HepG2 (cell line): Measurements from ENCODE around the gene MXD3. TPM values are rescaled to one million over a fixed set of nuclear protein-coding genes. Genes with fewer than 3 reads are reported as not detected.

Source experiments
- ATF1 ChIP-seq: IDR thresholded peaks from 2 replicates; pipeline ENCODE4 v1.6.1; 2016; ENCODE audit warnings: mild to moderate bottlenecking, control low read depth
- ATRX ChIP-seq: sonication (generic); formaldehyde crosslinking; IDR thresholded peaks from 2 replicates; pipeline ENCODE4 v1.4.0; 2020; ENCODE audit warnings: missing genetic modification reagents, borderline replicate concordance
- ELF3 ChIP-seq: IDR thresholded peaks from 2 replicates; pipeline ENCODE4 v1.6.1; 2016; ENCODE audit warnings: missing genetic modification reagents, missing compliant biosample characterization
- ESRRA ChIP-seq: sonication (generic); formaldehyde crosslinking; IDR thresholded peaks from 2 replicates; pipeline ENCODE4 v1.5.1; 2020; ENCODE audit warnings: mild to moderate bottlenecking, low read depth, missing genetic modification reagents
- HES4 ChIP-seq: sonication (generic); formaldehyde crosslinking; IDR thresholded peaks from 2 replicates; pipeline ENCODE4 v1.9.0; 2021; ENCODE audit warnings: mild to moderate bottlenecking, missing genetic modification reagents, borderline replicate concordance
- KDM5B ChIP-seq: sonication (generic); formaldehyde crosslinking; IDR thresholded peaks from 2 replicates; pipeline ENCODE4 v1.4.0; 2020; ENCODE audit warnings: missing genetic modification reagents, mild to moderate bottlenecking, borderline replicate concordance
- MAF1 ChIP-seq: sonication (generic); formaldehyde crosslinking; IDR thresholded peaks from 2 replicates; pipeline ENCODE4 v1.5.0; 2020; ENCODE audit warnings: missing genetic modification reagents, borderline replicate concordance
- MIER3 ChIP-seq: IDR thresholded peaks from 2 replicates; pipeline ENCODE4 v1.6.1; 2016; ENCODE audit warnings: missing compliant biosample characterization, borderline replicate concordance
- NR2F1 ChIP-seq, 2 experiments: fragments of 450-650 bp in 1 of 2; formaldehyde crosslinking in 1 of 2; IDR thresholded peaks; 2 replicates each; pipeline versions ENCODE4 v1.5.0 to v1.6.1; 2016 to 2020; ENCODE audit warnings: mild to moderate bottlenecking in 1 of 2, missing compliant biosample characterization in 1 of 2, missing genetic modification reagents in 1 of 2, moderate library complexity in 1 of 2
- RBM22 ChIP-seq: fragments of 200-400 bp; formaldehyde crosslinking; optimal IDR thresholded peaks from 2 replicates; pipeline ENCODE3; 2017; ENCODE audit warnings: mild to moderate bottlenecking, low read length, moderate library complexity
- RXRB ChIP-seq: IDR thresholded peaks from 2 replicates; pipeline ENCODE4 v1.6.1; 2016; ENCODE audit warnings: borderline replicate concordance, missing genetic modification reagents, missing compliant biosample characterization
- SRSF9 ChIP-seq: fragments of 200-400 bp; formaldehyde crosslinking; IDR thresholded peaks from 2 replicates; pipeline ENCODE4 v1.6.1; 2018; ENCODE audit warnings: borderline replicate concordance, mild to moderate bottlenecking, low read depth, low read length; ENCODE audit not compliant: insufficient read depth, poor library complexity, severe bottlenecking
- ZNF282 ChIP-seq: fragments of 450-650 bp; IDR thresholded peaks from 2 replicates; pipeline ENCODE4 v1.6.1; 2018; ENCODE audit not compliant: partially characterized antibody
- ZNF572 ChIP-seq: sonication (generic); formaldehyde crosslinking; IDR thresholded peaks from 2 replicates; pipeline ENCODE4 v1.5.1; 2020; ENCODE audit warnings: mild to moderate bottlenecking, missing genetic modification reagents
- ZNF775 ChIP-seq: sonication (generic); formaldehyde crosslinking; IDR thresholded peaks from 2 replicates; pipeline ENCODE4 v1.4.0; 2020; ENCODE audit warnings: missing genetic modification reagents, mild to moderate bottlenecking, moderate library complexity, borderline replicate concordance
- polyA plus RNA-seq, 8 experiments: library from polyadenylated mRNA; depleted of rRNA in 3 of 8; stranded (reverse) in 7 of 8; unstranded in 1 of 8; fragments of >200 nt; fragmentation: Illumina TruSeq in 4 of 8; extraction: Trizol in 4 of 8; gene quantifications; 2 replicates each; pipeline versions ENCODE4 v1.2.1 to v1.2.3, GENCODE V29; 2011 to 2016; ENCODE audit warnings: low read depth in 4 of 8, missing spikeins in 1 of 8, mixed read lengths in 1 of 8; ENCODE audit not compliant: insufficient read depth in 1 of 8
- total RNA-seq, 5 experiments: library from RNA; depleted of rRNA; stranded (reverse); fragments of >200 nt; fragmentation: Illumina TruSeq; extraction: Trizol; gene quantifications; 2 replicates each; pipeline ENCODE4 v1.2.3, GENCODE V29; 2016; ENCODE audit warnings: low read depth in 1 of 5
- TF ChIP-seq, protein P1 (sequence below): sonication (generic); formaldehyde crosslinking; IDR thresholded peaks from 2 replicates; pipeline ENCODE4 v1.9.0; 2021; ENCODE audit warnings: missing genetic modification reagents, mild to moderate bottlenecking, borderline replicate concordance
- TF ChIP-seq, protein P2 (sequence below): IDR thresholded peaks from 2 replicates; pipeline ENCODE4 v1.6.1; 2016; ENCODE audit warnings: low read depth, control low read depth
- TF ChIP-seq, protein P3 (sequence below): sonication (generic); formaldehyde crosslinking; IDR thresholded peaks from 2 replicates; pipeline ENCODE4 v1.4.0; 2020; ENCODE audit warnings: mild to moderate bottlenecking, missing genetic modification reagents
- TF ChIP-seq, protein P4 (sequence below): sonication (generic); formaldehyde crosslinking; IDR thresholded peaks from 2 replicates; pipeline ENCODE4 v1.8.0; 2022; ENCODE audit warnings: mild to moderate bottlenecking, missing genetic modification reagents, moderate library complexity
- TF ChIP-seq, protein P5 (sequence below): sonication (generic); formaldehyde crosslinking; IDR thresholded peaks from 2 replicates; pipeline ENCODE4 v1.9.0; 2022; ENCODE audit warnings: missing genetic modification reagents, mild to moderate bottlenecking, borderline replicate concordance

Gene MXD3
- total and polyA plus RNA-seq, 2 of the 13 experiments (the other 11 are each of a cell fraction or from before 2014, with no cell fraction given): 10.5 to 12.8 TPM

DNA sequence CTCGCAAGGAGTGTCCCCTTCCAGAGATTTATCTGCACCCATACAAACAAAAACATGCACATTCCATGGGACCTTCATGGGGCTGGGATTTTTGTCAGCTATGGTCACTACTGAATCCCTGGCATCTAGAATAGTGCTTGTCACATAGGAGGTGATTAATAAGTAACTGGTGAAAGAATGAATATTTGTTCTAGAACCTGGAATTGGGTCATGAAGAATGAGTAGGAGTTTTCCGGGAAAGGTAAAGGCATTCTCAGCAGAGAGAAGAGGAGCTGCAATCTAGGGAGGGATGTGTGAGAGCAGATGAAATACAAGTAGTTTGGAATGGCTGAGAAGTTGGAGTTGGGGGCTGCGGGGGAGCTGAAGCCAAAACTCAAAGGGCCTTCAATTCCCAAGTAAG lies 42.6 kb upstream of the MXD3 start (continued):
- TF ChIP-seq ZNF775 (no peak), RXRB (peak; percentile 40; the same call in 1 of the 2 replicates), SRSF9 (no peak), NR2F1 (CRISPR knock-in tag; IDR thresholded peaks at IDR 0.05) (no peak), KDM5B (no peak), ZNF282 (no peak), HES4 (CRISPR knock-in tag) (no peak), ZNF572 (CRISPR knock-in tag) (no peak), ATRX (CRISPR knock-in tag) (no peak), MAF1 (no peak), ELF3 (peak; percentile 48), ATF1 (CRISPR knock-in tag) (no peak), RBM22 (no peak), MIER3 (no peak), ESRRA (no peak)
- TF ChIP-seq, protein P1, sequence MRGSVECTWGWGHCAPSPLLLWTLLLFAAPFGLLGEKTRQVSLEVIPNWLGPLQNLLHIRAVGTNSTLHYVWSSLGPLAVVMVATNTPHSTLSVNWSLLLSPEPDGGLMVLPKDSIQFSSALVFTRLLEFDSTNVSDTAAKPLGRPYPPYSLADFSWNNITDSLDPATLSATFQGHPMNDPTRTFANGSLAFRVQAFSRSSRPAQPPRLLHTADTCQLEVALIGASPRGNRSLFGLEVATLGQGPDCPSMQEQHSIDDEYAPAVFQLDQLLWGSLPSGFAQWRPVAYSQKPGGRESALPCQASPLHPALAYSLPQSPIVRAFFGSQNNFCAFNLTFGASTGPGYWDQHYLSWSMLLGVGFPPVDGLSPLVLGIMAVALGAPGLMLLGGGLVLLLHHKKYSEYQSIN (CRISPR knock-in tag): no peak
- TF ChIP-seq, protein P2, sequence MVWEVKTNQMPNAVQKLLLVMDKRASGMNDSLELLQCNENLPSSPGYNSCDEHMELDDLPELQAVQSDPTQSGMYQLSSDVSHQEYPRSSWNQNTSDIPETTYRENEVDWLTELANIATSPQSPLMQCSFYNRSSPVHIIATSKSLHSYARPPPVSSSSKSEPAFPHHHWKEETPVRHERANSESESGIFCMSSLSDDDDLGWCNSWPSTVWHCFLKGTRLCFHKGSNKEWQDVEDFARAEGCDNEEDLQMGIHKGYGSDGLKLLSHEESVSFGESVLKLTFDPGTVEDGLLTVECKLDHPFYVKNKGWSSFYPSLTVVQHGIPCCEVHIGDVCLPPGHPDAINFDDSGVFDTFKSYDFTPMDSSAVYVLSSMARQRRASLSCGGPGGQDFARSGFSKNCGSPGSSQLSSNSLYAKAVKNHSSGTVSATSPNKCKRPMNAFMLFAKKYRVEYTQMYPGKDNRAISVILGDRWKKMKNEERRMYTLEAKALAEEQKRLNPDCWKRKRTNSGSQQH (CRISPR knock-in tag): no peak
- TF ChIP-seq, protein P3, sequence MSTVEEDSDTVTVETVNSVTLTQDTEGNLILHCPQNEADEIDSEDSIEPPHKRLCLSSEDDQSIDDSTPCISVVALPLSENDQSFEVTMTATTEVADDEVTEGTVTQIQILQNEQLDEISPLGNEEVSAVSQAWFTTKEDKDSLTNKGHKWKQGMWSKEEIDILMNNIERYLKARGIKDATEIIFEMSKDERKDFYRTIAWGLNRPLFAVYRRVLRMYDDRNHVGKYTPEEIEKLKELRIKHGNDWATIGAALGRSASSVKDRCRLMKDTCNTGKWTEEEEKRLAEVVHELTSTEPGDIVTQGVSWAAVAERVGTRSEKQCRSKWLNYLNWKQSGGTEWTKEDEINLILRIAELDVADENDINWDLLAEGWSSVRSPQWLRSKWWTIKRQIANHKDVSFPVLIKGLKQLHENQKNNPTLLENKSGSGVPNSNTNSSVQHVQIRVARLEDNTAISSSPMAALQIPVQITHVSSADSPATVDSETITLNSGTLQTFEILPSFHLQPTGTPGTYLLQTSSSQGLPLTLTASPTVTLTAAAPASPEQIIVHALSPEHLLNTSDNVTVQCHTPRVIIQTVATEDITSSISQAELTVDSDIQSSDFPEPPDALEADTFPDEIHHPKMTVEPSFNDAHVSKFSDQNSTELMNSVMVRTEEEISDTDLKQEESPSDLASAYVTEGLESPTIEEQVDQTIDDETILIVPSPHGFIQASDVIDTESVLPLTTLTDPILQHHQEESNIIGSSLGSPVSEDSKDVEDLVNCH (CRISPR knock-in tag): no peak
- TF ChIP-seq, protein P4, sequence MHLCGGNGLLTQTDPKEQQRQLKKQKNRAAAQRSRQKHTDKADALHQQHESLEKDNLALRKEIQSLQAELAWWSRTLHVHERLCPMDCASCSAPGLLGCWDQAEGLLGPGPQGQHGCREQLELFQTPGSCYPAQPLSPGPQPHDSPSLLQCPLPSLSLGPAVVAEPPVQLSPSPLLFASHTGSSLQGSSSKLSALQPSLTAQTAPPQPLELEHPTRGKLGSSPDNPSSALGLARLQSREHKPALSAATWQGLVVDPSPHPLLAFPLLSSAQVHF (CRISPR knock-in tag): no peak
- TF ChIP-seq, protein P5, sequence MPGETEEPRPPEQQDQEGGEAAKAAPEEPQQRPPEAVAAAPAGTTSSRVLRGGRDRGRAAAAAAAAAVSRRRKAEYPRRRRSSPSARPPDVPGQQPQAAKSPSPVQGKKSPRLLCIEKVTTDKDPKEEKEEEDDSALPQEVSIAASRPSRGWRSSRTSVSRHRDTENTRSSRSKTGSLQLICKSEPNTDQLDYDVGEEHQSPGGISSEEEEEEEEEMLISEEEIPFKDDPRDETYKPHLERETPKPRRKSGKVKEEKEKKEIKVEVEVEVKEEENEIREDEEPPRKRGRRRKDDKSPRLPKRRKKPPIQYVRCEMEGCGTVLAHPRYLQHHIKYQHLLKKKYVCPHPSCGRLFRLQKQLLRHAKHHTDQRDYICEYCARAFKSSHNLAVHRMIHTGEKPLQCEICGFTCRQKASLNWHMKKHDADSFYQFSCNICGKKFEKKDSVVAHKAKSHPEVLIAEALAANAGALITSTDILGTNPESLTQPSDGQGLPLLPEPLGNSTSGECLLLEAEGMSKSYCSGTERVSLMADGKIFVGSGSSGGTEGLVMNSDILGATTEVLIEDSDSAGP: no peak
